ENCODE results near the gene WDR76. TPM values are rescaled to one million over a fixed set of nuclear protein-coding genes. Genes with fewer than 3 reads are reported as not detected.

WDR76 gene
- total and polyA plus RNA-seq, 4 donors = 2.4 to 6.2 (median 4.1) TPM

DNA sequence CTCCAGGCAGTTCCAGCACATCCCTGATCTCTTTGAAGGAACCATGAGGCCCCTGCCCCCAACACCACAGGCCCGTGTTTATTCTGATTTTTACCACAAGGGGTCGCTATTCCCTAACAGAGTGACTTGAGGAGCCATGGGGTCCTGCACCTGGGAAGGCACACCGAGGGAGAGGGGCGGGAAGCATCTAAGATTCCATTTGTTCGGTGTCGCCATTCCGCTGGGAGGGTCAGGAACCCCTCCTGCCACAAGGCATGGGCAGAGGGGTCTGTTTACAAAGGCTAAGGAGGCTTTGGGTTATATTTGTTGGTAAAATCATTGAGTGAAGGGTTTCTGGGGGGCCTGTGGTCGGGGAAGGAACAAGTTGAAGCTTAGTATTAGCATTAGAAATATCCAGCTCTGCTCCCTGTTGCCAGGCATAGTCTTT is 77.1 kb downstream of the WDR76 start:
- H3K4me3 ChIP-seq = no peak overlapping the region
- DNase-seq = peak; percentile 60 to 64 (median 60)
- WGBS, 2 donors = 18 to 20% methylated on average over 8 of the region's 8 CpGs
- ATAC-seq (ENCODE audit: insufficient read depth, low FRiP score) = no peak
- no peak overlapping the region for H3K9ac ChIP-seq (ENCODE audit: insufficient read depth in 1 of 2, low read length in 2 of 2)
- no peaks in the 10 kb centered on the region for H3K36me3 ChIP-seq (ENCODE audit: control insufficient read depth in 4 of 4, insufficient read depth in 4 of 4, low read length in 4 of 4)
- peaks cover 0 to 3% (median 0%) of the 10 kb centered on the region in 5 donors for H3K4me1 ChIP-seq (ENCODE audit: control insufficient read depth in 5 of 5, insufficient read depth in 5 of 5, low read length in 5 of 5)
- H3K27ac ChIP-seq (ENCODE audit: low read depth in 1 of 2, low read length in 1 of 2) = no peak overlapping the region
- no peaks in the 10 kb centered on the region for H3K9me3 ChIP-seq (ENCODE audit: control insufficient read depth in 4 of 4, insufficient read depth in 3 of 4, low read length in 3 of 4)
- TF ChIP-seq, protein P1, sequence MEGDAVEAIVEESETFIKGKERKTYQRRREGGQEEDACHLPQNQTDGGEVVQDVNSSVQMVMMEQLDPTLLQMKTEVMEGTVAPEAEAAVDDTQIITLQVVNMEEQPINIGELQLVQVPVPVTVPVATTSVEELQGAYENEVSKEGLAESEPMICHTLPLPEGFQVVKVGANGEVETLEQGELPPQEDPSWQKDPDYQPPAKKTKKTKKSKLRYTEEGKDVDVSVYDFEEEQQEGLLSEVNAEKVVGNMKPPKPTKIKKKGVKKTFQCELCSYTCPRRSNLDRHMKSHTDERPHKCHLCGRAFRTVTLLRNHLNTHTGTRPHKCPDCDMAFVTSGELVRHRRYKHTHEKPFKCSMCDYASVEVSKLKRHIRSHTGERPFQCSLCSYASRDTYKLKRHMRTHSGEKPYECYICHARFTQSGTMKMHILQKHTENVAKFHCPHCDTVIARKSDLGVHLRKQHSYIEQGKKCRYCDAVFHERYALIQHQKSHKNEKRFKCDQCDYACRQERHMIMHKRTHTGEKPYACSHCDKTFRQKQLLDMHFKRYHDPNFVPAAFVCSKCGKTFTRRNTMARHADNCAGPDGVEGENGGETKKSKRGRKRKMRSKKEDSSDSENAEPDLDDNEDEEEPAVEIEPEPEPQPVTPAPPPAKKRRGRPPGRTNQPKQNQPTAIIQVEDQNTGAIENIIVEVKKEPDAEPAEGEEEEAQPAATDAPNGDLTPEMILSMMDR (IDR thresholded peaks at IDR 0.05; ENCODE audit: control extremely low read depth, extremely low read depth) = peak; percentile 57
- no peaks in the 10 kb centered on the region for H3K27me3 ChIP-seq (ENCODE audit: control insufficient read depth in 3 of 3, insufficient read depth in 3 of 3, low read length in 2 of 3)

DNA sequence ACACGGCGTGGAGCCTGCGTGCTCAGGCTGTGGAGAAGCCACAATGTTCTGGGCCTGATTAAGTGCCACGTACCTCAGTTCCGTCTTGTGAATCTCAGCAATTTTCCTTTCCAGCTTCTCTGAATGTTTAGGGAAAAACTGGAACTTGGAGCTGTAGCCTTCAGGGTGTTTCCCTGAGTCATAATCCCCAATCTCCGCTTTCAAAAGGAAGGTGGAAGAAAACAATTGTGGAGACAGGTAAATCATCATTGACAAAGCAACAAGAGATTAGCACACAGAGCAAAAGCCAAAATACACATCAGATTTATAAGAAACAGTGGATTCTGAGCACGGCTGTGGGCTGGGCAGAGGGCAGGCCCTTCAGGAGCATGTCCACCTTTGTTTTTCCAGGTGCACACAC is 79.0 kb downstream of the WDR76 start:
- WGBS, 2 donors = 93 to 94% methylated on average over 7 of the region's 7 CpGs
- Histone ChIP-seq H3K4me3 (no peak overlapping the region), H3K9me3 (ENCODE audit: control insufficient read depth in 4 of 4, insufficient read depth in 3 of 4, low read length in 3 of 4) (no peaks in the 10 kb centered on the region), H3K27me3 (ENCODE audit: control insufficient read depth in 3 of 3, insufficient read depth in 3 of 3, low read length in 2 of 3) (no peaks in the 10 kb centered on the region), H3K36me3 (ENCODE audit: control insufficient read depth in 4 of 4, insufficient read depth in 4 of 4, low read length in 4 of 4) (no peaks in the 10 kb centered on the region), H3K4me1 (ENCODE audit: control insufficient read depth in 5 of 5, insufficient read depth in 5 of 5, low read length in 5 of 5) (no peaks in the 10 kb centered on the region), H3K27ac (ENCODE audit: low read depth in 1 of 2, low read length in 1 of 2) (no peak overlapping the region), H3K9ac (ENCODE audit: insufficient read depth in 1 of 2, low read length in 2 of 2) (no peak overlapping the region)
- TF ChIP-seq, protein P1 (IDR thresholded peaks at IDR 0.05; ENCODE audit: control extremely low read depth, extremely low read depth) = no peak
- DNase-seq (no peak), ATAC-seq (ENCODE audit: insufficient read depth, low FRiP score) (no peak)

DNA sequence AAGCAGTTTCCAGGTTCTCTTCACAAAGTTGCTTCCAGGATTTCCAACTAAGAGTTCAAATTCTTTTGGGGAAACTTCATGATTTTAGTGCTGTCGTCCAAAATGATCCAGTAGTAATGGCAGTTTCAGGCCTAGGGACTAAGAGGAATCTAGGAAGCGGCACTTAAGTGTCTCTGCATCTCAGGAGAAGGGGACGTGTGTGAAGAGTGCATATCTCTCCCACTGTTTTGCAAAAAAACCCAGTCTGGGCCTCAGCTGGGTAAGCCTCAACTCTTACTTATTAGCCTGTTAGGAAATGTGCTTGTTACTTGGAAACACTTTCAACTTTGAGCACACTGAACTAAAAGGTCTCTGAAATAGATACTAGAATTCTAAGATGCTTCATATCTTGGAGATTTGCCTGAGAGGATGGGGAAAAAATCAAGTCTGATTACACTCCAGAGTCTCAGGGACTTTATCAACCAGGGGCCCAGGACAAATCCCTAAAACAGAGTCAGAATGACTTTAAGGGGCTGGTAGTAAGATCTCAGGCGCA is 81.8 kb downstream of the WDR76 start:
- no peak for ATAC-seq (ENCODE audit: insufficient read depth, low FRiP score)
- 76 to 91% methylated on average over 4 of the region's 4 CpGs for WGBS, 2 donors
- H3K36me3 ChIP-seq (ENCODE audit: control insufficient read depth in 4 of 4, insufficient read depth in 4 of 4, low read length in 4 of 4) = no peaks in the 10 kb centered on the region
- H3K9me3 ChIP-seq (ENCODE audit: control insufficient read depth in 4 of 4, insufficient read depth in 3 of 4, low read length in 3 of 4) = no peaks in the 10 kb centered on the region
- no peak overlapping the region for H3K9ac ChIP-seq (ENCODE audit: insufficient read depth in 1 of 2, low read length in 2 of 2)
- TF ChIP-seq, protein P1 (IDR thresholded peaks at IDR 0.05; ENCODE audit: control extremely low read depth, extremely low read depth) = no peak
- H3K27me3 ChIP-seq (ENCODE audit: control insufficient read depth in 3 of 3, insufficient read depth in 3 of 3, low read length in 2 of 3) = no peaks in the 10 kb centered on the region
- DNase-seq = no peak
- peaks cover 0 to 3% (median 0%) of the 10 kb centered on the region in 5 donors for H3K4me1 ChIP-seq (ENCODE audit: control insufficient read depth in 5 of 5, insufficient read depth in 5 of 5, low read length in 5 of 5)
- no peak overlapping the region for H3K27ac ChIP-seq (ENCODE audit: low read depth in 1 of 2, low read length in 1 of 2)
- no peak overlapping the region for H3K4me3 ChIP-seq

Measured in lung (tissue), 12 donors.